Endodermal cell (in vitro differentiated cells): ENCODE measurements around the gene TSTD2. TPM values are rescaled to one million over a fixed set of nuclear protein-coding genes. Genes with fewer than 3 reads are reported as not detected.

ENCODE experiments used
- DNase-seq: peaks from one replicate; pipeline ENCODE4 v3.0.0-alpha.2; 2017
- H3K27ac ChIP-seq: 2 replicates; pipeline ENCODE4 v1.5.1; 2013; ENCODE audit warnings: mild to moderate bottlenecking, low read depth, low read length, moderate library complexity
- H3K27me3 ChIP-seq: 2 replicates; pipeline ENCODE4 v1.6.1; 2013; ENCODE audit warnings: mild to moderate bottlenecking, low read length, moderate library complexity; ENCODE audit not compliant: insufficient read depth, control insufficient read depth, poor library complexity, severe bottlenecking
- H3K36me3 ChIP-seq: 2 replicates; pipeline ENCODE4 v1.7.0; 2013; ENCODE audit warnings: mild to moderate bottlenecking, low read length, moderate library complexity; ENCODE audit not compliant: control insufficient read depth, insufficient read depth
- H3K4me1 ChIP-seq: one replicate; pipeline ENCODE4 v1.7.0; 2013; ENCODE audit warnings: low read length; ENCODE audit not compliant: control insufficient read depth, insufficient read depth
- H3K4me3 ChIP-seq: 2 replicates; pipeline ENCODE4 v1.5.1; 2013; ENCODE audit warnings: mild to moderate bottlenecking, low read length, moderate library complexity
- H3K9ac ChIP-seq: 2 replicates; pipeline ENCODE4 v1.6.1; 2013; ENCODE audit warnings: mild to moderate bottlenecking, low read length, moderate library complexity; ENCODE audit not compliant: poor library complexity, severe bottlenecking; ENCODE audit errors: extremely low read depth
- H3K9me3 ChIP-seq: 2 replicates; pipeline ENCODE4 v1.6.1; 2013; ENCODE audit warnings: mild to moderate bottlenecking, low read length, moderate library complexity; ENCODE audit not compliant: control insufficient read depth
- H3K27ac Mint-ChIP-seq: 2 replicates; pipeline ENCODE4 v1.8.0; 2020; ENCODE audit warnings: mixed read lengths
- H3K27me3 Mint-ChIP-seq: 2 replicates; pipeline ENCODE4 v1.8.0; 2021; ENCODE audit warnings: mild to moderate bottlenecking, mixed read lengths; ENCODE audit not compliant: insufficient read depth
- H3K36me3 Mint-ChIP-seq: 2 replicates; pipeline ENCODE4 v1.8.0; 2020; ENCODE audit warnings: low read depth, mixed read lengths
- H3K4me1 Mint-ChIP-seq: 2 replicates; pipeline ENCODE4 v1.8.0; 2020; ENCODE audit warnings: mixed read lengths
- H3K4me3 Mint-ChIP-seq: 2 replicates; pipeline ENCODE4 v1.8.0; 2020; ENCODE audit warnings: mild to moderate bottlenecking, moderate library complexity, mixed read lengths
- H3K9me3 Mint-ChIP-seq: 2 replicates; pipeline ENCODE4 v1.8.0; 2020; ENCODE audit warnings: mild to moderate bottlenecking, mixed read lengths
- CTCF ChIP-seq: fragments of 200-600 bp; sonication (generic); conservative IDR thresholded peaks from 2 replicates; pipeline ENCODE4 v1.5.0; 2021; ENCODE audit warnings: antibody characterized with exemption, mild to moderate bottlenecking
- WGBS, 2 experiments: methylation state at CpG; one replicate each; pipeline versions ENCODE4 v1.1.5 to v1.1.7; 2013; ENCODE audit warnings: missing lambda C conversion rate in 2 of 2, mixed read lengths in 1 of 2; ENCODE audit not compliant: insufficient coverage in 1 of 2, insufficient read length in 1 of 2; 5-methylcytosine and 5-hydroxymethylcytosine counted together
- total RNA-seq, 2 donors: library from RNA; stranded (reverse); fragmentation: NEBNext Ultra II Directional in 1 of 2; extraction: Animal tissue kit (Norgen Biotek cat#: 25700) in 1 of 2; gene quantifications; 2 replicates in 1 of 2; 3 replicates in 1 of 2; pipeline ENCODE4 v1.2.1, GENCODE V29; 2021

Gene TSTD2
- total RNA-seq, 2 donors from 2014 or later = 23.0 TPM

GRCh38 chr9:97601228-97601898, 31.8 kb downstream of the TSTD2 start:
- no peak overlapping the region for H3K4me3 ChIP-seq
- Mint-ChIP-seq H3K9me3 (no peaks in the 10 kb centered on the region), H3K27ac (no peak overlapping the region), H3K4me3 (no peak overlapping the region), H3K36me3 (peaks cover 44% of the 10 kb centered on the region), H3K4me1 (peaks cover 19% of the 10 kb centered on the region), H3K27me3 (peaks cover 4% of the 10 kb centered on the region)
- no peak overlapping the region for H3K27ac ChIP-seq
- peaks cover 6% of the 10 kb centered on the region for H3K4me1 ChIP-seq
- no peak for TF ChIP-seq CTCF
- H3K9me3 ChIP-seq = no peaks in the 10 kb centered on the region
- H3K9ac ChIP-seq = no peak overlapping the region
- no peak for DNase-seq
- H3K36me3 ChIP-seq = peaks cover 63% of the 10 kb centered on the region
- H3K27me3 ChIP-seq = no peaks in the 10 kb centered on the region
- 95 to 98% methylated on average over 6 to 7 of the region's 7 CpGs for WGBS, 2 experiments

GRCh38 chr9:97600531-97601227, 32.5 kb downstream of the TSTD2 start:
- no peak for DNase-seq
- no peak overlapping the region for H3K4me3 ChIP-seq
- H3K27me3 ChIP-seq = no peaks in the 10 kb centered on the region
- no peak overlapping the region for H3K9ac ChIP-seq
- no peak overlapping the region for H3K4me3 Mint-ChIP-seq
- peaks cover 56% of the 10 kb centered on the region for H3K36me3 ChIP-seq
- TF ChIP-seq CTCF = no peak
- peaks cover 6% of the 10 kb centered on the region for H3K4me1 ChIP-seq
- peaks cover 19% of the 10 kb centered on the region for H3K4me1 Mint-ChIP-seq
- H3K36me3 Mint-ChIP-seq = peaks cover 46% of the 10 kb centered on the region
- H3K27ac Mint-ChIP-seq = no peak overlapping the region
- 91 to 100% methylated on average over 6 to 8 of the region's 8 CpGs for WGBS, 2 experiments
- no peak overlapping the region for H3K27ac ChIP-seq
- H3K27me3 Mint-ChIP-seq = peaks cover 4% of the 10 kb centered on the region
- no peaks in the 10 kb centered on the region for H3K9me3 Mint-ChIP-seq
- no peaks in the 10 kb centered on the region for H3K9me3 ChIP-seq

DNA sequence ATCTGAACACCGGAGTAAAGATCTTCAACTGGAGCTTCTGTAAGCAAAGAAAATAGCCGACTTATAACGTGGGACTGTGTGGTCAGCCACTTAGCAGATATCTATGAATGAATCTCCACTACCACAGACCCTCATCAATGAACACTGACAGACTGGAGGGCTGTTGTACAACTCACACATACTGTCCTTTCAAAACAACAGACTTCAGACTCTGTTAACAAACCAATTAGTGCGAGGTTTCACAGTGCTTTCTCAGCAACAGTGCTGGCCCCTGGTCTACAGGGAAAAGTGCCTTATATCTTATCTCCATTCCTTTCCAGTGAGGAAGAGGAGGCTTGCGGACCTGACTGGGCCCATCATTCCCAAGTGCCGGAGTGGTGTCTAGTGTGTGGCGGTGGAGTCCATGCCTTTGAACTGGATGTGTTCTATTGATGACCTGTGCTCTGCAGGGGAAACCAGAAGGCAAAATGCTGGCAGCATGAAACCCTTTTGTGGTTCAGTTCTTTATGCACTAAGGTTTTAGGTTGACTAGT, 33.8 kb downstream of the TSTD2 start:
- Mint-ChIP-seq H3K4me1 (peaks cover 19% of the 10 kb centered on the region), H3K27ac (peak overlapping the region; percentile 32)
- no peak overlapping the region for H3K27ac ChIP-seq

More for the DNA sequence above, 33.8 kb downstream of the TSTD2 start:
- Mint-ChIP-seq H3K27me3 (peaks cover 4% of the 10 kb centered on the region), H3K9me3 (no peaks in the 10 kb centered on the region), H3K4me3 (no peak overlapping the region), H3K36me3 (peaks cover 41% of the 10 kb centered on the region)
- no peak overlapping the region for H3K4me3 ChIP-seq
- H3K4me1 ChIP-seq = peaks cover 6% of the 10 kb centered on the region
- DNase-seq = no peak
- H3K9me3 ChIP-seq = no peaks in the 10 kb centered on the region
- H3K9ac ChIP-seq = no peak overlapping the region
- TF ChIP-seq CTCF = no peak
- H3K27me3 ChIP-seq = no peaks in the 10 kb centered on the region
- peaks cover 43% of the 10 kb centered on the region for H3K36me3 ChIP-seq
- WGBS, 2 experiments = 80 to 86% methylated on average over 3 to 7 of the region's 7 CpGs
